HPDE6-E6E7 (cell line): ENCODE results near the gene ARID5B.
"Not testable (repeated sequence)": the region's sequence is repeated elsewhere in the genome, so short reads cannot be mapped to it uniquely, and the experiment has no call there.

Experiments
- DNase-seq: peaks from one replicate; pipeline ENCODE4 v3.0.0; 2011; ENCODE audit warnings: missing footprints; ENCODE audit errors: extremely low spot score

The ARID5B gene

DNA sequence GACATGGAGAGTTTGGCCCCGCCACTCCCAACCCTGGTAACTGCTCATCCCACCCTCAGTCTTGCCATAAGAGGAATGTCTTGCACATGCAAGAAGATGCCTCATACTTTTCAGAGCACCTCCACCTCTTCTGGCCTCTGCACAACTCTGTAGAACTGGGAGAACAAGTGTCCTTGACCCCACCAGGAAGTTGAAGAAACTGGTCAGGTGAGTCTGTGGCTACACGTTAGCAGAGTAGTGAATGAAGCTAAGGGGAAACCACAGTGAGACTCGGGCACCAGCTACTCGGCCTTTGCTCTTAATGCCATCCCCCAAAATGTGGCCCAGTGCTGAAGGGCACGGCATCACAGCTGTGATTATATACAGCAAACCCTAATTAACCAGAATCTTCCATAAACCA lies 110.1 kb downstream of the ARID5B start:
- DNase-seq: no peak

DNA sequence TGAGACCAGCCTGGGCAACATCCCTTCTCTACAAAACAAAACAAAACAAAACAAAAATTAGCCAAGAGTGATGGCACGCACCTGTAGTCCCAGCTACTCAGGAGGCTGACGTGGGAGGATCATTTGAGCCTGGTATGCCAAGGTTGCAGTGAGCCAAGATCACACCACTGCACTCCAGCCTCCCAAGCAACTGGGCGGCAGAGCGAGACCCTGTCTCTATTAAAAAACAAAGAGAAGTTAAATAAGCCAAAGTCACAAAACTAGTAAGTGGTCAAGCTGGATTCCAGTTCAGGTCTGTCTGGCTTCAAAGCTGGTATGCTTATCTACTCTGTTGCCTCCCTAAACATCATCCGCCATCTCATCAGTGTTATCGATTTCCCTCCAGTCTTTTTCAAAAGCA lies 110.8 kb downstream of the ARID5B start:
- no peak for DNase-seq

DNA sequence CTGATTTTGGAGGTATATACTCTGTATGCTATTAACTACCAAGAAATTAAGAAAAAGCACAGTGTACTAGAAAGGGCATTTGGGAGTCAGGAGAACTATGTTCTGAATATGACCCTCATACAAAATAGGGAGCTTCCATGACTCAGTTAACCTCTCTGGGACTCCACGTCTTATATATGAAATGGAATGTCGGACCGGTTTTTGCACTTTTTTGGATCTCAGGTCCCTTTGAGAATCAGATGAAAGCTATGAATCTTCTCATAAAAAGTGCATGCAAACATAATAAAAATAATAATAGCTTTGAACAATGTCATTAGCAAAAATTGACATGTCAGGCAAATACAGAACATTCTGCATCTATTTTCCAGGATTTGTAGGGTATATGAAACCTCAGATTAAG lies 113.0 kb downstream of the ARID5B start:
- DNase-seq: no peak

DNA sequence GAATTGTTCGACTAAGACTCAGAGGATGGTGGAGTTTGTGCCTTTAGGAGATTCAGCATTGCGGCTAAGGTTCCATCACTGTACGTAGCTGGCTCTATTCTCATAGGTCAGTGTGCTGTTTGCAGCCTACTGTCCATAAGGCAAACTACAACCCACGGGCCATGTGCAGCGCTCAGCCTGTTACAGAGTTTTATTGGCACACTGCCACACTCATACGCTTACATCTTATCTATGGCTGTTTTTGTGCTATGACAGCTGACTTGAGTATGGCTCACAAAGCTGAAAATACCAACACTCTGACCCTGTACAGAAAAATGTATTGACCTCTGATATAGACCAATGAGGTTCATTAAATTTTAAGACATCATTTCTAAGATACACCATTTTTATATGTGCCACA lies 114.5 kb downstream of the ARID5B start:
- no peak for DNase-seq

DNA sequence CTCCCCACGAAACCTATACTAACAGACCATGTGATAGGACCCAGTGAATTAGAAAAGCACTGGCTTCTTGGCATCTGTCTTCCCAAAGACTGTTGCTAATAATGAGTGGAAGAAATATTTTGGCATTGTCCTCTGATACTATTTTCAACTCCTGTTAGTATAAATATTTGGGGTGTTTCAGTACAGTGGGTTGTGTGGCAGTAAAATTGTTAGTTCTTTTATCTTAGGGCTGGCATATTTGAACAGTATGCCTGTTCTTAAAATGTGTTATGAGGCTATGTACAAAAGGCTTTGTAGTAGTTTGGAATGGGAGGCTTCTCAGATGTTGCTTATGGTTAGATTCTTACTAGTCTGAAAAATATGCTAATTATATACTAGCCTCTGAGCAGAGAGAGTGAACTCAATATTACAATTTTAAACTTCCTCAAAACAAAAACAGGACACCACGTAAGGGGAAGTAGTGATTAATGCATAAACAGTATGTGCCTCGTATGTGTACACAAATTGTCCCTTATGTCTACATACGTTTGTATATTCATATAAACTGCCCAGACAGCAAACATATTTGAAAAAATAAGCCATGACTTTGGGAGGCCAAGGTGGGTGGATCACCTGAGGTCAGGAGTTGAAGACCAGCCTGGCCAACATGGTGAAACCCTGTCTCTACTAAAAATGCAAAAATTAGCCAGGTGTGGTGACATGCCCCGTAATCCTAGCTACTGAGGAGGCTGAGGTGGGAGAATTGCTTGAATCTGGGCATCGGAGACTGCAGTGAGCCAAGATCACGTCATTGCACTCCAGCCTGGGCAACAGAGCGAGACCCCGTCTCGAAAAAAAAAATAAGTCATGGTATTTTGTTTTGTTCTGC lies 115.4 kb downstream of the ARID5B start:
- DNase-seq: no peak

DNA sequence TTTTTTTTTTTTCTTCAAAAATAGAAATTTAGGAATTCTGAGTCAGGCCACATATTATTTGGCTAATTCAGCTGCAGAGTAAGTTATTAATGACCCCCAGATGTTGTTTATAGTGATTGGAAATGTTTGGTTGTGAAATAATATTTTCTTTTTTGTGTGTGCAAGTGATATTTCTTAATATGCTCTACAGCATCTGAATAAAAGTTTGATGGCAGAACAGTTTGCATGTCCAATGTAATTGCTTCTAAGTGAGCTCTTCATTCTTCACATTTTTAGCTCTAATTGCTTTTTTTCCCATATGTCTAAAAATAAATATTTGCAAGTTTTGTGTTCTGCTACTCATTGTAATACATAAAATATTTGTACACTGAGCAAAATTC lies 116.0 kb downstream of the ARID5B start:
- no peak for DNase-seq

DNA sequence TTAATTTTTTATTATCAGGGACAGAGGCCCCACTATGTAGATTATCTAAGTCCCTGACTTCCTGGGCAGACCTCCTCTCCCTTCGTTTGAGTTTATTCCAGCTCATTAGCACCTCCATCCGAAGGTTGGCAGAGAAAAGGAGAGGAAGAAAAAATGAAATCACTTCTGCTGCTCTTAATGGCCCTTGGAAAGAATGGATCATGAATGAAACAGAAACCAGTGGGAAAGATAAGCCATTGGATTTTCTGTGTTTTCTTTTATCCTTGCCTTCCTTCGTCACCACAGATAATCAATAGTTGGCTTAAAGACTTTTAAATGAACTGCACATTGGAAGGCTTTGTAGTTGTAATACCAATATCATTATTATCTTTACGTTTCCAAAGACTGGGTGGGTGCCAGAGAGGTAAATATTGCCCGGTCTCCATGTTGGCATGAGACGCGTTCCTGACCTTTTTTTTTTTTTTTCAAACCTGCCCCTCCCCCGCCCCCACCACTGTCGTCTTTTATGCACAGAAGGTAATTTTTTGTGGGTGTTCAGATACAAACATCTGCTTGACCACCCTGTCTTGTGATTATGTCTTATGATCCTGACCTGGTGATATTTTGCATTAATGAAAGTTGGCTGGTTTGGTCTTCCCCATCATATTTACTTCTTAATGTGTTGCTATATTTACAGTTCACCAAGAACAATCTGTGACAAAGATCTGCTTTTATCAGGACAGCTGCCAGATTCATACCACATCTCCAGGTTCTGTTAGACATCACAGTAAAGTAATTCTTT lies 116.8 kb downstream of the ARID5B start:
- DNase-seq: no peak

DNA sequence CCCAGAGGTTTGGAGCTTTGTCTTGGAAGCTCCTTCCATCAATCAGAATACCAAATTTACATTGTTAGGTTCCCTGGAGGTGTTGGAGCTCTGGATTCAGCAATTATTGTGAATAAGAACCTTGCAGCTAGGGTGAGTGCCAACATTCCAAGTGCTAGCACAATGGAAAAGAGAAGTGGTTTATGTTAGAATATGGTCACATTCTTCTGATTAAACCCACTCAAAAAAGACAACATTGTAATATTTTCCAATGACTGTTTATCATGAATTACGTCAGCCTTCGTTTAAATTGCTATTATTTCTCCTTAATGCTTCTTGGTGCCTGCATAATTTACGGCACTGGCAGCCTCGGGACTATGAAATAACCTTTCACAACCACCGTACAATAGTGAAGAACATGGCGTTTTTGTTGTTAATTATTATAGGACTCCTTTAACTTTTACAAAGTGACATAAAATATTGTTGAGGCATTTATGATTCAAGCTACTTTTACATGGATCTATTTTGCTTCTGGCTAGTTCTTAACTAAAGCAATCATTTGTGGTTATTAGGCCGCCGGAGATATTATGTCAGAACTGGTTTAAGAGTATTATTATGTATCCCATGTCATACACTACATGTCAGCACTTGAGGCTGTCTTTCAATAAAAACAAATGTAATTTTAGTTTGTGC lies 117.7 kb downstream of the ARID5B start:
- peak; percentile 58 for DNase-seq

DNA sequence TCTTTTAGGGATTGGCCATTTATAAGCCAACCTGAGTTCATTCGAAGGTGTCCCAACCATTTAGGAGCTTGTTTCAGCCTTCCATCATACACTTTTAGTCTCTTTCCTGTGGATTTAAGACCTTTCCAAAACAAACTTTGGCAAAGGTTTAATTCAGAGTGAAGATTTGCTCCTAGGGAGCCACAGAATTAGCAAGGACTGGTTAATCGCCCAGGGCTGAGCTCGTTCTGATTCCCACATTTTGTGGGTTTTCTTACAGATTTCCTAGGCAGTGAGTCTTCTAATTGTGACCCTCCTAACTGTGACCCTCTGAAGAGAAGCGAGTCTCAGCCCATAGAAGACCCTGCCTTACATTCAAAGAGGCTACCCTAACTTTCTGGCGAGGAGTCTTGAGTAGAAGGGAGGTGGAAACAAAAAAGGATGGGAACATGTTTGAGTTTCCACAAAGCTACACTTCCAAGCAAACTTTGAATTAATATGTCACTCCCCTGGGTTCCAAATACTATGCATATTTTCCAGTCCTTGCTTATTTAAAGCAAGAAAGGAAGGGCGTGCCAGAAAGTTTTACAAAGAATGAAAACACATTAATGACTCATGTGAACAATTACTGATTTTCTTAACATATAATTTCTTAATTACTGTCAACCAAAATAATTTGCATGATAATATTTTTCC lies 118.3 kb downstream of the ARID5B start:
- DNase-seq: no peak

DNA sequence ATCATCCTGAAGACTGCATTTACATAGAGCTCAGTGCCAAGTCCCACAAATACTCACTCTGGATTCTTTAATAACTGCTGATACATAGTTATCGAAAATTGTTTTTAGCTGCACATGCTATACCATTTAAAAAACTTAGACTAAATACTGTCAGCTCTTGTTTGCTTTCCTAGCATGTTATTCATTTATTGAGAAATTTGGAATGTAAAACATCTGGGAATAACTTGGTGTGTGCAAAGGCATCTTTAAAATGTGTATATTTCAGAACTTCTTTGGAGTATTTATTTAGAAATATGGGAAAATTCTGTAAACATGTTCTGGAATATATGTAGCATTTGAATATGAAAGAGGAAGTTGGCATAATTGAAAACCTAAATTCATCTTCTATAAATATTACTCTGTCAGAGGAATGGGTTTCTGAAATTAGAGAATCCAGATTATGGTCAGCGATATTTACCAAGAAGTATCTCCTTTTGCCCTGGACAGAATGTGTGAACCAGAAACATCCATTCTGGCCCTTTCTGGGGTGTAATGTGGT lies 119.7 kb downstream of the ARID5B start:
- no peak for DNase-seq

DNA sequence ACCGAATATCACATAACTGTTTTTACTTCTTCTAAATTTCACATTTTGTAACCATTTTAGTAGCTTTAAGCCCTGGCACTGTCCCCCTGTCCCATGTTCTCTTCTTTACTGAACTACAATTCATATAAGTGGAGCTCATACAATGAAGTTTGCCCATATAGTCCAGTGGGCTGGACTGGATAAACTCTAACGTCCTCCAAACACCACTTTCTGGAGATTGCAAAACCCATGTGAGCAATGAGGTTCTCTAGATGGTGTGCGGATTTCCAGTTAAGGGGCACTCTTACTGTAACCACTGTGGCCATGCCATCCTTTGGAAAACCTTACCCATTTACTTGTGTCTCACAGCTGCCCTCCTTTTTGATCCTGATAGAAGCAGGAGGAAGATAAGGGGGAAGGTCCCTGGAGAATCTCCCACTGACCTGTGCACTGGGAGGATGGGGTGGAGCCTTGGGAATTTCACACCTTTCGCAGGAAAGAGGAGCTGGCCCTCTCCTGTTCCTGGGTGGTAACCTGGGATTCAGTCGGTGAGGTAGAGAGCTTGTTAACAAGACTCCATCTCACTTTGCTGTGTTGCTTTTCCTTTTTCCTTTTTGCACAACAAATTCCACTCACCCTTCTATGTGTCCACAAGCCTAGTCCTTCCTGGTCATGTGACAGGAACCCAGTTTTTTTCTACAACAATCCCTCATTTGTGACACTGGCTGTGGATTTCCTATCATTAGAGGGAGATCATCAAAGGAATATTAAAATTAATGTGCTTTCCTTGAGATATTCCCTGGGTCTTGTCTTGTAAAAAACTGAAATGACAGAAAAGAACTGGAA lies 120.7 kb downstream of the ARID5B start:
- no peak for DNase-seq

DNA sequence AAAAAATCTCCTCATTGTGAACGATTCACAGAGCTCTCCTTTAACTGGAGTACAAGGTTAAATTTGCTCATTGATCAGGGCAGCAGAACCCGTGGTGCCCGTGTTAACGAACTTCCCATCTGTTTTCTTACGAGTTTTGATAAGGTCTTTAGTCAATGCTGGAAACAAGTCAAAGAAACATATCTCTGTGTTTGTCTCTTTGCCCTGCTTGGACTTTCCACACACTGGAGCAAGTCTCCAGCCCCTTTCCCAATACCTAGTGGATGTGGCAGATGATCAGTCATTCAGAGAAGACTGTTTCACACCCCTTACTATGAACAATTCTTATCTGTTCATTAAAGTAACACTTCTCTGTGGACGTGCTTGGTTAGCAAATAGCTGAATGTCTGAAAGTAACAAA lies 121.3 kb downstream of the ARID5B start:
- DNase-seq: no peak

DNA sequence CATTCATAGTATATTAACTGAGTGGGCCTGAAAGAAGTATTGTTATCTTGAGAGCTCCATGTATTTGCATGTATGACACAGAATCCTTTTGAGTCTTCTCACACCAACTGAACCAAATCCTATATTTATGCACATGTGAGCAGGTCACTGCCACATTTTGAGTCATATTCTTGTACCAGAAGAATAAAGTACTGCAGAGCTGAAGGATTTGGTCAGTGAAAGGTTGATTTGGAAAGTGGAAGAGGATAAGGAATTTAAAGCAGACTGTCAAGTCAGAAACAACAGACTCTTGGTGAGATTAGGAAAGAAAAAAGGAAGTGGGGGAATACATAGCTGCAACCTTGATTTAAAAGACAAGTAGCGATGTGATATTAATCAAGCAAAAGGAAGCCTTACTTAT lies 121.8 kb downstream of the ARID5B start:
- DNase-seq: no peak

DNA sequence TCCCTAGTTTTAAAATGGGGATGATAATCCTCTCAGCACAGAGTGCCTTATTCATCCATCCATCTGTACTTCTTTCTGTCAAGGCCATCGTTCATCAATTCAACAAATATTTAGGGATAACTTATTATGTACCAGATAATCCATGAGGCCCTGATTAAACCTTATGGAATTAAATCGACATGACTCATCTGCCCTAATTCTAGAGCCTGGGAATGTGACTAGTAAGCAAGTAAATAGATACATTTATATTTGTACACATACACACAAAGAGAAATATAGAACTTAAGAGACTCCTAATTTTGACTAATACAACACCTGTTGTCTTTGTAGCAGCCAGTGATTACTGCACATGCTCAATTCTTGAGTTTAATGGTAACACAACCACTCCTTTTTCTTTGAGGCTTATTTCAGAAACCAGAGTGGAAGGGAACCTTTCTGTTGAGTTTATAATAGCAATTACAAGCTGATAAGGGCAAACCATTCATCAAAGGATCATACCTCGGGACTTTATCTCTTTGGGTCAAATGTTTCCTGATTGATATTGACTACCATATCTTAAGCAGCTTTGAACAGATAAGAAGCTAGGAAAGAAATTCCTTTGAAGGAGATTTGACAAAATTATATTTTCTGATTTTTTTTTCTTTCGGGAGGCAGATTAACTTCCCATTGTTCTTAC lies 122.7 kb downstream of the ARID5B start:
- DNase-seq: no peak

DNA sequence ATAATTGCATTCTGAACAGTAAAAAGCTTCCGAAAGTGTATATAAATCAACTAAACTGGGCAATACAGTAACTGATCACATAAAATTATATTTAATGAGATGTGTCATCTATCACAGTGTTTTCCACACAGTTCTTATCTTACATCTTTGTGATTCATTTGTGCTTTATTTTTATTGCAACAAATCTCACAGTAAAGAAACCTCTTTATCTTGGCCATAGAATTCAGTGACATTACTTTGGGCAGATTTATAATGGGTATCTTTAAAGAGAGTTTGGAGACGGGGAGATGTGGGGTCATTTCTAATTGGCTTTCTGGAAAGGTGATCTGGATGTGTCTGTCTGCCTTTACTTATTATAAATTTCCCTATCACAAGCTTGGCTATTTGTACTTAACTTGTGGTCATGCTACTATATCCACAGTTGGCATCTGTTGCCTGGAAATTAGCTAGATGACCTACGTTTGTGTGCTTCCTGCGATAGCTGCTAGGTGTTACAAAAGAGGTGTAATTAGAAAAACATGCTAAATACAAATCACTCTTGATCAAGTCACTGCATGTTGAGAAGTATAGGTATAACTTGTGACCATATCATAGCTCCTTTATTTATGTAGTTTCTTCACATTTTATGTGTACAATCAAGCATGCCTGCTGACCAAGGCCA lies 123.8 kb downstream of the ARID5B start:
- no peak for DNase-seq

DNA sequence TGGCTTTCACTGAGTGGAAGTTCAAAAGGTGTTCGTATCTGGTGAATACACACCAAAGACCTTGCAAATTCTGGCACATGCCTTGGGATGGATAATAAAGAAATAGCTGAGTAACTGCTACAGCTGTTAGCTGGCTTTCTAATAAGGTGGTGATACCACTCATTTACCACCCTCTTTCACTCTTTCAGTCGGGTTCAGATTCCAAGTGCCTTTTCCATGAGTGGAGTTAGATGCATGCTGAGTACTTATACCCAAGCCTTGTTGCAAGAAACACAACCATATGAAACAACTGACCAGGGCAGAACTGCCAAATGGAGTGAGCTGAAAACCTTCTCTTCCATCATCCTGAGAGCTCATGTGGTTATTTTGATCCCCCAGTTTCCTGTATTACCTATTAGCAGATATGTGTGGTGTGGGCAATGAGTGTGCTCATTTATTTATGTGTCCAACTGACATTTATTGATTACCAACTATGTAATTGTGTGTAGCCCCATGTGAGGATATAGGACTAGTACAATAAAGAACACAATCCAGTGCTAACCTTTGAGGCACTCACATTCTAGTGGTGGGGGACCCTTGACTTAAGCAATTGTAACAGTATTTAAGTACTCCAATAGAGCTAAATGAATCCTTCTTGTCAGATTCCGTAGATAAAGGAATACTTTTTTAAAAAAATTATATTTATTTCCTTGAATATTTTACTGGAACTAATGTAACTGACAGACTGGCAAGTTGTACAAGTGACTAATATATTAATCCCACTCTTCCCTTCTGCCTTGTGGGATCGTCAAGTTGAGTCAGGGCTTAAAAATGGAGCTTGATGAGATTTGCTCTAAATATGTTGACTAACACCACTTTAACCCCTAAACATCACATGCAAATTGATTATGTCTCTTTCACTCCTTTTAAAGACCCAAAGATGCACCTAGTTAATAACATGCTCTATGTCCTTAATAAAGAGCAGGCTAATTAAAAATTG lies 124.7 kb downstream of the ARID5B start:
- peak; percentile 68 for DNase-seq

DNA sequence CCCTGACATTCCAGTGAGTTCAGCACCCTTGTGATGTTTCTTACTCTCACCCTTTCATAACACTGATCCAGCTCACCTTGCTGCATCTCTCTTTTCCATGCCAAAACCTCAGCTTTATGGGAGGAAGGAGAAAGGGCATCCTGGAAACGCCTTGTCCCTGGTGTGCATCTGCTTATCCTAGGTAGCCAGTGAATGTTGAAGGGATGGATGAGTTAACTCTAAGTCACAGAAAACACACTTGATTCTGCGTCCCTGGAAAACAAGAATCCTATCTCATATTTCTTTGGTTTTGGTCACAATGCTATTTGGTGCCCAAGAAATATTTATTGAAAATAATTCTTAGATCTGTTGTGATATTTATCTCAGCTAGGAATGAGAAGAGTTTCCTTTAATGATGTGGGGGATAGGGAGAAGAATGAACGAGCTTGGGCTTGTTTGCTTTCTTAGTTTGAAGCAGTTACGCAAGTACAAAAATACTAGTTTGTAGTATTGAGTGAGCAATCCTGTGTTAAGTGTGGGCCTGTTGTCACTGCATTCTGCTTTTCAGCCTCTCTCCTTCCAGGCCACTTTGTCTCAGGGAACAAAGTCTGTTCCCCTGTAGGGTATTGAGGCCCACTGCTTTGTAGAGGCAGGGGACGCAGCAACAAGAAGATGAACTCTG lies 126.5 kb downstream of the ARID5B start:
- DNase-seq: peak; percentile 54

DNA sequence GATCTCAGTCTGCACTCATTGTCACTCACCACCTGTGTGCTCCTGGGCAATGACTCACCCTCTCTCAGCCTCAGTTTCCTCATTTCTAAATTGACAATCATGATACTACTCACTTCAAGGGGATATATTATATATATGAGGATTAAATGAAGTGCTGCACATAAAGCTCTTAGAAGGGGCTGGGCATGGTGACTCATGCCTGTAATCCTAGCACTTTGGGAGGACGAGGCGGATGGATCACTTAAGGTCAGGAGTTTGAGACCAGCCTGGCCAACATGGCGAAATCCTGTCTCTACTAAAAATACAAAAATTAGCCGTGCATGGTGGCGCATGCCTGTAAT lies 127.0 kb downstream of the ARID5B start:
- DNase-seq: not testable (repeated sequence)
